Fibroblast of upper back skin (primary cell): Measurements from ENCODE around the gene SLC66A2.
A peak's percentile ranks its signal among the peaks of the same experiment; 100 is the strongest.
"Not testable (repeated sequence)": the region's sequence is repeated elsewhere in the genome, so short reads cannot be mapped to it uniquely, and the experiment has no call there.

Experiments used
- DNase-seq: peaks from one replicate; pipeline ENCODE4 v3.0.0-alpha.2; 2013

Gene SLC66A2

GRCh38 chr18:79951545-79952455 is at the start of gene SLC66A2:
Gene SLC66A2 (minus strand): TSS chr18:79951653. CDS start chr18:79950926, 727 bp downstream.
- DNase-seq: peak; percentile 84

- DNase-seq: no peak
These were observed 49.4 kb upstream of the SLC66A2 start for GRCh38 chr18:80000877-80001276.

- DNase-seq: not testable (repeated sequence)
These were observed 48.2 kb upstream of the SLC66A2 start for GRCh38 chr18:79999701-80000100.

GRCh38 chr18:79991494-79991893 is 40.0 kb upstream of the SLC66A2 start:
- no peak for DNase-seq

- no peak for DNase-seq
These were observed 37.7 kb upstream of the SLC66A2 start for GRCh38 chr18:79989195-79989497.

GRCh38 chr18:79988451-79989194 is 37.2 kb upstream of the SLC66A2 start, which contains the start of gene TXNL4A:
Gene TXNL4A (minus strand): TSS chr18:79988563. CDS start chr18:79988392, 171 bp downstream.
- DNase-seq: peak; percentile 83

- DNase-seq: peak; percentile 24
These were observed 36.6 kb upstream of the SLC66A2 start for GRCh38 chr18:79988071-79988450.

- no peak for DNase-seq
These were observed 36.1 kb upstream of the SLC66A2 start for GRCh38 chr18:79987566-79987965.

GRCh38 chr18:79986726-79987125 is 35.3 kb upstream of the SLC66A2 start:
- DNase-seq: no peak

- no peak for DNase-seq
These were observed 33.7 kb upstream of the SLC66A2 start for GRCh38 chr18:79985172-79985571.

- DNase-seq: no peak
These were observed 32.3 kb upstream of the SLC66A2 start for GRCh38 chr18:79983793-79984192.

GRCh38 chr18:79983253-79983652 is 31.8 kb upstream of the SLC66A2 start:
- DNase-seq: no peak

- no peak for DNase-seq
These were observed 31.3 kb upstream of the SLC66A2 start for GRCh38 chr18:79982736-79983135.

GRCh38 chr18:79980585-79980984 is 29.1 kb upstream of the SLC66A2 start:
- DNase-seq: no peak

GRCh38 chr18:79979843-79980242 is 28.4 kb upstream of the SLC66A2 start:
- no peak for DNase-seq

GRCh38 chr18:79975985-79976680 is 24.7 kb upstream of the SLC66A2 start:
- no peak for DNase-seq

GRCh38 chr18:79975043-79975442 is 23.6 kb upstream of the SLC66A2 start:
- DNase-seq: no peak

- no peak for DNase-seq
These were observed 22.7 kb upstream of the SLC66A2 start for GRCh38 chr18:79974025-79974654.

GRCh38 chr18:79973517-79973916 is 22.1 kb upstream of the SLC66A2 start:
- DNase-seq: no peak

- no peak for DNase-seq
These were observed 21.3 kb upstream of the SLC66A2 start for GRCh38 chr18:79972720-79973119.

- DNase-seq: no peak
These were observed 20.5 kb upstream of the SLC66A2 start for GRCh38 chr18:79971986-79972385.

- no peak for DNase-seq
These were observed 19.9 kb upstream of the SLC66A2 start for GRCh38 chr18:79971211-79971952.
